KMS-11 (cell line): ENCODE measurements around the gene EML4.

Experiments
- H2AFZ ChIP-seq: fragments of 200-600 bp; sonication (generic); 2 replicates; pipeline ENCODE4 v1.6.1; 2016; ENCODE audit warnings: antibody characterized with exemption, mixed run types, low read depth
- H3K27ac ChIP-seq: fragments of 200-600 bp; sonication (generic); 2 replicates; pipeline ENCODE4 v1.6.1; 2016; ENCODE audit warnings: mild to moderate bottlenecking, mixed run types
- H3K27me3 ChIP-seq: fragments of 200-600 bp; sonication (generic); 2 replicates; pipeline ENCODE4 v1.6.1; 2017; ENCODE audit warnings: mild to moderate bottlenecking, low read depth, mixed run types, moderate library complexity; ENCODE audit not compliant: insufficient read depth
- H3K36me3 ChIP-seq: fragments of 200-600 bp; sonication (generic); 2 replicates; pipeline ENCODE4 v1.6.1; 2017; ENCODE audit warnings: mild to moderate bottlenecking, mixed run types; ENCODE audit not compliant: insufficient read depth
- H3K4me1 ChIP-seq: fragments of 200-600 bp; sonication (generic); 2 replicates; pipeline ENCODE4 v1.6.1; 2016; ENCODE audit warnings: mild to moderate bottlenecking, low read depth, mixed run types; ENCODE audit not compliant: poor library complexity, severe bottlenecking
- H3K4me2 ChIP-seq: fragments of 200-600 bp; sonication (generic); 2 replicates; pipeline ENCODE4 v1.7.0; 2016; ENCODE audit warnings: mild to moderate bottlenecking, mixed run types
- H3K4me3 ChIP-seq: fragments of 200-600 bp; sonication (generic); IDR thresholded peaks from 2 replicates; pipeline ENCODE4 v1.6.1; 2017; ENCODE audit warnings: low read depth, low read length, mixed read lengths; ENCODE audit not compliant: insufficient read depth
- H3K79me2 ChIP-seq: fragments of 200-600 bp; sonication (generic); 2 replicates; pipeline ENCODE4 v1.6.1; 2016; ENCODE audit warnings: low read depth, mixed run types; ENCODE audit not compliant: insufficient read depth
- H3K9ac ChIP-seq: fragments of 200-600 bp; sonication (generic); 2 replicates; pipeline ENCODE4 v1.6.1; 2016; ENCODE audit warnings: mild to moderate bottlenecking, mixed run types
- H4K20me1 ChIP-seq: fragments of 200-600 bp; sonication (generic); 2 replicates; pipeline ENCODE4 v1.6.1; 2016; ENCODE audit warnings: mild to moderate bottlenecking, mixed run types; ENCODE audit not compliant: insufficient read depth
- CTCF ChIP-seq: fragments of 200-600 bp; sonication (generic); conservative IDR thresholded peaks from 2 replicates; pipeline ENCODE4 v1.6.1; 2017; ENCODE audit warnings: low read depth, mild to moderate bottlenecking, antibody characterized with exemption, low read length, moderate library complexity, mixed read lengths

Gene EML4

DNA sequence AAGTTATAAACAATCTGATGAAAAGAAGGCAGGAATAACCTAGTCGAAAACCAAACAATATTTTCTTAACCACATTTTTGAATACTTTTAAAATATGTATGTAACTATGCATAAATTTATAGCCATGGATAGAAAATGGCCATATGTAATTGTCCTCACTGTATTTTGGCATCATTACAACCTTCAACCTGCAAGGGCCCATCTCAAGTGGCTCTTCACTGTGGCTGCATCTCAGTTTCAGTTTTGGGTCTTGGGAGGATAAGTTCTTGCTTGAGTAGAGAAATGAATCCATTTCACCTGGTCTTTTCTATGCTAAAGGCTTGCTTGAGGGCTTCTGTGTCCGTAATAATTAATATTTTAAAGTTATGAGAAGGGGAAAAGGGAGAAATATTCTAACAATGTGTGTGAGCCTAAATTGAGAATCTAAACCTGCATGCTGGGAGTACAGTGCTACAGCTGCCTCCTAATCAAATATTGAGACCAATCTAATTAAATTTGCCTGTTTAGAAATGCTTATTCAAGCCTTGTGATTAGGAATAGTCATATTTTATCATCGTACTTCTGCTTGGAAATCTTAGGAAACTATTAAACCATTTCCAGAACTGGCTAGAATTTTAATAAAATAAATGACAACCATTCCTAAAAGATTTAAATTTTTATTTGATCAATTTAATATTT is 92.5 kb downstream of the EML4 start:
- no peak for TF ChIP-seq CTCF
- Histone ChIP-seq H3K4me1 (peaks cover 42% of the 10 kb centered on the region), H3K27ac (0 out of 2 replicates have a peak overlapping the region, but pooled peaks have one; percentile 9), H4K20me1 (no peaks in the 10 kb centered on the region), H3K79me2 (no peaks in the 10 kb centered on the region; the same call in 1 of the 2 replicates), H3K36me3 (peaks cover 3% of the 10 kb centered on the region; the same call in 1 of the 2 replicates), H2AFZ (no peak overlapping the region), H3K4me3 (no peak overlapping the region), H3K27me3 (no peaks in the 10 kb centered on the region), H3K4me2 (peak overlapping the region; percentile 37), H3K9ac (no peak overlapping the region)

- H3K27me3 ChIP-seq = no peaks in the 10 kb centered on the region
- no peak overlapping the region for H3K9ac ChIP-seq
- peaks cover 3% of the 10 kb centered on the region; the same call in 1 of the 2 replicates for H3K36me3 ChIP-seq
- no peak overlapping the region for H2AFZ ChIP-seq
- H3K27ac ChIP-seq = no peak overlapping the region
- no peaks in the 10 kb centered on the region; the same call in 1 of the 2 replicates for H3K79me2 ChIP-seq
- H3K4me3 ChIP-seq = no peak overlapping the region
- no peaks in the 10 kb centered on the region for H4K20me1 ChIP-seq
- no peak for TF ChIP-seq CTCF
- peaks cover 18% of the 10 kb centered on the region for H3K4me1 ChIP-seq
- H3K4me2 ChIP-seq = no peak overlapping the region
These were observed 97.1 kb downstream of the EML4 start for GRCh38 chr2:42266236-42266635.

DNA sequence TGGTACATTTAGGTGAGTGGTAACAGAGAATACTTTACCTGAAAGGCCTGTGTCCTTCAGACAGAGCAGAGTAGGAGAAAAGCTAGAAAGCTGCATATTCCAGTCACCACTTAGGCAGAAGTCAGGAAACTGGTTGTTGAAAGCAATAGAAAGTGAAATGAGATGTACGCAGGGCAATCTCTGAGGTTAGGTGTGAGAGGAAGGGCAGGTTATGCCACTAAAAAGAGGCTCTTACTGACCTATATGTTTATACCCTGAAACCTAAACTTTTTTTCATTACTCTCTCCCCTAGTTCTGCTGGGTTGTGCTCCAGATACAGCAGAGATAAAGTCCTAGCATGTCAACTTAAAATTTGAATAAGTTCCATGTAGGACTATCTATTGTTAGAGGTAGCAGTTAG is 98.4 kb downstream of the EML4 start:
- Histone ChIP-seq H2AFZ (no peak overlapping the region), H3K9ac (no peak overlapping the region), H3K79me2 (no peaks in the 10 kb centered on the region; the same call in 1 of the 2 replicates), H4K20me1 (no peaks in the 10 kb centered on the region), H3K4me3 (no peak overlapping the region), H3K27me3 (no peaks in the 10 kb centered on the region), H3K4me1 (peaks cover 6% of the 10 kb centered on the region), H3K27ac (no peak overlapping the region), H3K36me3 (peaks cover 3% of the 10 kb centered on the region; the same call in 1 of the 2 replicates), H3K4me2 (no peak overlapping the region)
- no peak for TF ChIP-seq CTCF

DNA sequence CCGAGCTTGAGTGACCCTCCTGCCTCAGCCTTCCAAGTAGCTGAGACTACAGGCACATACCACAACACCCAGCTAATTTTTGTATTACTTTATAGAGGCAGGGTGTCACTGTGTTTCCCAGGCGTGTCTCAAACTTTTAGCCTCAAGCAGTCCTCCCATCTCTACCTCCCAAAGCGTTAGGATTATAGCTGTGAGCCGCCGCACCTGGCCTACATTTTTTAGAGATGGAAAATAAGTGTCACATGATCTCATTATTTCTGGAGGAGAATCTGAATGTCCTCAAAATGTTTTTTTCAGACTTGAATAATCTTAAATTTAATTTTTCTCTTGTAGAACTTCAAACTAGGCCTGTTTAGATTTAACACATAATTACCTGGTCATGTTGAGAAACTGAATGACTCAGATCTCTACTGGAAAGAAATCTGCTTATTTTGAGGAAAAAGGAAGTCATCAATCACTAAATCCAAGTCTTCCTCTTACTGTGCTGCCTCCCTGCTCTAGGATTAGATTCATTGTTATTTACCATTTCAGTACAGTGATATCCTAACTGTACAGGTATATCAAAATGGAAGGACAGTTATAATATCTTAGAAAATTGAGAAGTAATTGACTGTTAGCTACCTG is 99.5 kb downstream of the EML4 start:
- Histone ChIP-seq H3K4me3 (no peak overlapping the region), H3K27me3 (no peaks in the 10 kb centered on the region), H4K20me1 (no peaks in the 10 kb centered on the region), H3K4me1 (peaks cover 6% of the 10 kb centered on the region), H3K27ac (no peak overlapping the region), H3K9ac (no peak overlapping the region), H3K79me2 (no peaks in the 10 kb centered on the region), H3K4me2 (no peak overlapping the region), H2AFZ (no peak overlapping the region), H3K36me3 (no peaks in the 10 kb centered on the region; the same call in 1 of the 2 replicates)
- TF ChIP-seq CTCF = no peak
